IMR-90 (cell line): Measurements from ENCODE around the gene ANTXR1. TPM values are rescaled to one million over a fixed set of nuclear protein-coding genes. Genes with fewer than 3 reads are reported as not detected.

Experiments used
- ATAC-seq: fragments of 200-7000 bp; cut with Tn5 transposase; 2 replicates; pipeline ENCODE4 v1.9.1; 2020; ENCODE audit warnings: low read depth, mild to moderate bottlenecking, moderate library complexity
- BruUV-seq: library from RNA; stranded (reverse); fragments of 400-500 nt; replicated peaks from 2 replicates; lab custom pipeline; 2021; lab: Mats Ljungman, UMichigan
- CTCF ChIA-PET: fragments of 300-600 bp; formaldehyde crosslinking; extraction: SDS; loops from one replicate; lab custom pipeline; 2021; ENCODE audit warnings: antibody characterized with exemption; lab: Yijun Ruan, JAX
- POLR2A ChIA-PET: fragments of 300-600 bp; sonication (Branson Sonifier 250); formaldehyde crosslinking; loops from one replicate; lab custom pipeline; 2022; ENCODE audit warnings: antibody characterized with exemption; ENCODE audit not compliant: unreplicated experiment; lab: Charles Lee
- DNase-seq: peaks from one replicate; pipeline ENCODE4 v3.0.0; 2013
- H2AFZ ChIP-seq: replicated peaks from 2 replicates; pipeline ENCODE3; 2013; ENCODE audit warnings: low read length, mild to moderate bottlenecking; ENCODE audit not compliant: poor library complexity
- H2AK5ac ChIP-seq: 2 replicates; pipeline ENCODE4 v1.6.1; 2013; ENCODE audit warnings: low read depth, low read length, inconsistent platforms
- H2AK9ac ChIP-seq: replicated peaks from 2 replicates; pipeline ENCODE3; 2013; ENCODE audit warnings: mild to moderate bottlenecking, low read depth, low read length, moderate library complexity; ENCODE audit not compliant: poor library complexity
- H2BK120ac ChIP-seq: 2 replicates; pipeline ENCODE4 v1.6.1; 2013; ENCODE audit warnings: low read depth, low read length, inconsistent platforms
- H2BK15ac ChIP-seq: 3 replicates; pipeline ENCODE4 v1.6.1; 2013; ENCODE audit warnings: low read depth, low read length, inconsistent platforms
- H2BK20ac ChIP-seq: 2 replicates; pipeline ENCODE4 v1.6.1; 2013; ENCODE audit warnings: low read depth, mild to moderate bottlenecking, inconsistent platforms, low read length, moderate library complexity
- H2BK5ac ChIP-seq: 2 replicates; pipeline ENCODE4 v1.6.1; 2013; ENCODE audit warnings: mild to moderate bottlenecking, low read depth, low read length, inconsistent platforms; ENCODE audit not compliant: poor library complexity, severe bottlenecking
- H3K14ac ChIP-seq: replicated peaks from 2 replicates; pipeline ENCODE4 v1.6.1; 2013; ENCODE audit warnings: low read depth, low read length, inconsistent platforms
- H3K18ac ChIP-seq: 2 replicates; pipeline ENCODE4 v1.6.1; 2013; ENCODE audit warnings: low read depth, low read length, control low read depth
- H3K23ac ChIP-seq: 2 replicates; pipeline ENCODE4 v1.6.1; 2013; ENCODE audit warnings: low read depth, low read length, inconsistent platforms
- H3K27ac ChIP-seq: 2 replicates; pipeline ENCODE4 v1.5.1; 2013; ENCODE audit warnings: mild to moderate bottlenecking, control low read depth, low read length; ENCODE audit not compliant: insufficient read depth
- H3K27me3 ChIP-seq: 2 replicates; pipeline ENCODE4 v1.6.1; 2013; ENCODE audit warnings: low read length; ENCODE audit not compliant: control insufficient read depth, insufficient read depth
- H3K36me3 ChIP-seq: 2 replicates; pipeline ENCODE4 v1.6.1; 2013; ENCODE audit warnings: low read length, mixed read lengths; ENCODE audit not compliant: control insufficient read depth, insufficient read depth
- H3K4ac ChIP-seq: 2 replicates; pipeline ENCODE4 v1.6.1; 2013; ENCODE audit warnings: low read depth, low read length, inconsistent platforms
- H3K4me1 ChIP-seq: 2 replicates; pipeline ENCODE4 v1.6.1; 2013; ENCODE audit warnings: low read length, mixed read lengths; ENCODE audit not compliant: control insufficient read depth, insufficient read depth
- H3K4me2 ChIP-seq: 2 replicates; pipeline ENCODE4 v1.6.1; 2013; ENCODE audit warnings: low read depth, mild to moderate bottlenecking, control low read depth, low read length, moderate library complexity
- H3K4me3 ChIP-seq: 2 replicates; pipeline ENCODE4 v1.5.1; 2013; ENCODE audit warnings: low read depth, mild to moderate bottlenecking, control low read depth, low read length, moderate library complexity; ENCODE audit not compliant: insufficient read depth
- H3K56ac ChIP-seq: 2 replicates; pipeline ENCODE4 v1.6.1; 2013; ENCODE audit warnings: low read length, inconsistent platforms; ENCODE audit not compliant: insufficient read depth; ENCODE audit errors: extremely low read depth
- H3K79me1 ChIP-seq, 2 experiments: 2 replicates each; pipeline ENCODE4 v1.6.1; 2013; ENCODE audit warnings: low read length in 2 of 2, inconsistent platforms in 1 of 2, low read depth in 1 of 2
- H3K9ac ChIP-seq: 2 replicates; pipeline ENCODE4 v1.6.1; 2013; ENCODE audit warnings: low read depth, low read length, control low read depth
- H3K9me1 ChIP-seq: 2 replicates; pipeline ENCODE4 v1.6.1; 2013; ENCODE audit warnings: low read length, inconsistent platforms; ENCODE audit not compliant: insufficient read depth
- H3K9me3 ChIP-seq: 2 replicates; pipeline ENCODE4 v1.6.1; 2013; ENCODE audit warnings: low read length; ENCODE audit not compliant: control insufficient read depth, insufficient read depth
- H4K20me1 ChIP-seq: 2 replicates; pipeline ENCODE4 v1.6.1; 2013; ENCODE audit warnings: low read length, inconsistent platforms; ENCODE audit not compliant: insufficient read depth
- H4K5ac ChIP-seq: 2 replicates; pipeline ENCODE4 v1.6.1; 2013; ENCODE audit warnings: mild to moderate bottlenecking, low read depth, low read length, control low read depth
- H4K8ac ChIP-seq, 2 experiments: 2 replicates each; pipeline ENCODE4 v1.6.1; 2013; ENCODE audit warnings: low read depth in 2 of 2, low read length in 2 of 2, control low read depth in 1 of 2, inconsistent platforms in 1 of 2
- H4K91ac ChIP-seq: 2 replicates; pipeline ENCODE4 v1.6.1; 2013; ENCODE audit warnings: low read depth, low read length, inconsistent platforms; ENCODE audit not compliant: insufficient read depth
- NFE2L2 ChIP-seq: fragments of 150-350 bp; IDR thresholded peaks from 2 replicates; pipeline ENCODE4 v1.6.1; 2016; ENCODE audit warnings: low read depth, mild to moderate bottlenecking, low read length
- RAD21 ChIP-seq: IDR thresholded peaks from 2 replicates; pipeline ENCODE4 v1.6.1; 2012; ENCODE audit warnings: low read length, improper control_type of control experiment
- WGBS, 2 experiments: methylation state at CpG; one replicate each; pipeline versions ENCODE4 v1.1.5 to v1.1.7; 2013; ENCODE audit warnings: missing lambda C conversion rate in 2 of 2; ENCODE audit not compliant: insufficient read length in 1 of 2; ENCODE audit errors: extremely low coverage in 2 of 2; 5-methylcytosine and 5-hydroxymethylcytosine counted together
- dilution Hi-C: fragments of 300-500 bp; cut with HindIII; formaldehyde crosslinking; loops from one replicate; pipeline ENCODE4 v1.14.3; 2018; ENCODE audit warnings: low sequenced_read_pairs; ENCODE audit not compliant: unreplicated experiment
- in situ Hi-C: fragments of 300-500 bp; cut with MboI; formaldehyde crosslinking; loops from 3 replicates; pipeline ENCODE4 v1.14.3; 2019; ENCODE audit warnings: low sequenced_read_pairs, inconsistent platforms, mixed read lengths
- intact Hi-C: fragments of 100-400 bp; cut with micrococcal nuclease; formaldehyde crosslinking; loops from 2 replicates; pipeline ENCODE4 v1.10.0; 2022
- polyA plus RNA-seq, 3 experiments: library from polyadenylated mRNA; depleted of rRNA; stranded (reverse); fragments of >200 nt; gene quantifications; 2 replicates each; pipeline ENCODE4 v1.2.3, GENCODE V29; 2012; ENCODE audit warnings: low replicate concordance in 1 of 3
- total RNA-seq: library from RNA; depleted of rRNA; stranded (reverse); fragments of >200 nt; gene quantifications from 2 replicates; pipeline ENCODE4 v1.2.3, GENCODE V29; 2012

The ANTXR1 gene
- total and polyA plus RNA-seq, 2 of the 4 experiments (the other 2 are of a cell fraction), result 27.2 to 36.9 TPM

DNA sequence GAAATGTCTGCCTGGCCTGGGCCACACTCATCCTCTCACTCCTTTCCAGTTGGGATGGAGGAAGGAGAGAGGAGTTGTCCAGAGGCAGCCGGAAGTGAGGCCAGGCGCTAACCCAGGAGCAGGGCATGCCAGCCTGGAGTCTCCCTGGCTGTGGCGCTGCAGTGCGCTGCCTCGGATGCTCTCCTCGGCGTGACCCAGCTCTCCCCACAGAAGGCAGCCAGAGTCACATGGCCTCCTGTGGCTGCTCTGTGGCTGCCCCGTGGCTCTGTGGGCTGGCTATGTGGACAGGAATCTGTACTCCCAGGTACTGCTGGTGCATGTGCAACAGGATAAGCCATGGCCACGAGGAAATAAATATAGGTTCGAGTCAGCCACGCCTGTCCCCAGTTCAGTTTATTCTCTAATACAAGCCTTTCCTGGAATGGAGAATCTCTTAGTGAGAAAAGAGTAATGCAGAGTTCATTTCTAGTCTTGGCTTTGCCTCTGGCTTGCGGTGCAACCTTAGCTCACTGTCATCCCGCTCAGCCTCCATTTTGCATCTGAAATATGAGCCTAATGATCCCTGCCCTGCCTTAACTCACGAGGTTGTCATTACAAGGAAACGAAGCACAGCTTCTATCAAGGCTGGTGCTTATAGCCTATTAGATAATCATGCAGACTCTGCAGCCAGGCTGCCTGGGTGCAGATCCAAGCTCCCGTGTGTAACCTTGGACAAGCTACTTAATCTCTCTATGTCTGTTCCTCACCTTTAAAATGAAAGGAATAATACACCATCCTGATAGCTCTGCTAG, 106.3 kb downstream of the ANTXR1 start:
- Histone ChIP-seq H3K4me3 (no peak overlapping the region), H2AK5ac (peak overlapping the region; percentile 76), H2AK9ac (peak overlapping the region; percentile 70), H3K18ac (peak overlapping the region; percentile 63), H3K23ac (peak overlapping the region; percentile 79; the same call in 1 of the 2 replicates), H3K27ac (peak overlapping the region; percentile 93; the same call in 1 of the 2 replicates), H4K8ac (peak overlapping the region; percentile 75 to 89; a peak in 3 of 4 replicates), H4K5ac (peak overlapping the region; percentile 65), H3K27me3 (no peaks in the 10 kb centered on the region), H4K20me1 (no peaks in the 10 kb centered on the region), H3K4me1 (peaks cover 26% of the 10 kb centered on the region), H3K56ac (no peak overlapping the region; the same call in 1 of the 2 replicates), H3K9ac (peak overlapping the region; percentile 26; the same call in 1 of the 2 replicates), H2AFZ (no peak overlapping the region), H3K14ac (peak overlapping the region; percentile 76), H4K91ac (peak overlapping the region; percentile 75), H2BK120ac (peak overlapping the region; percentile 58; the same call in 1 of the 2 replicates), H3K4me2 (no peak overlapping the region), H3K36me3 (peaks cover 19% of the 10 kb centered on the region), H3K9me1 (peaks cover 35% of the 10 kb centered on the region), H2BK20ac (peak overlapping the region; percentile 47; the same call in 1 of the 2 replicates), H2BK15ac (peak overlapping the region; percentile 51; the same call in 1 of the 3 replicates), H3K4ac (peak overlapping the region; percentile 83), H3K79me1 (peaks cover 10 to 48% of the 10 kb centered on the region in 2 experiments; a peak in 3 of 4 replicates), H3K9me3 (no peaks in the 10 kb centered on the region), H2BK5ac (peak overlapping the region; percentile 63)
- ATAC-seq (peak; percentile 13; the same call in 1 of the 2 replicates), DNase-seq (no peak)
- in situ Hi-C loops, result no loop called here
- WGBS, 2 experiments, result 99% methylated on average over 9 of the region's 16 CpGs; no CpG with 5 or more reads in 1 of the 2 experiments
- dilution Hi-C loops, result no loop called here
- ChIA-PET POLR2A (no interaction called here), CTCF (no interaction called here)
- intact Hi-C loops, result no loop called here
- TF ChIP-seq NFE2L2 (no peak), RAD21 (no peak)
- no TSS peak for BruUV-seq
